Panc1 (cell line): ENCODE data around the gene PKD1. TPM values are rescaled to one million over a fixed set of nuclear protein-coding genes. Genes with fewer than 3 reads are reported as not detected.
"Not testable (repeated sequence)": the region's sequence is repeated elsewhere in the genome, so short reads cannot be mapped to it uniquely, and the experiment has no call there.

Experiments
- ATAC-seq: fragments of 200-7000 bp; cut with Tn5 transposase; 2 replicates; pipeline ENCODE4 v1.9.1; 2020; ENCODE audit warnings: mild to moderate bottlenecking, moderate library complexity
- BruUV-seq: library from RNA; stranded (reverse); fragments of 400-500 nt; replicated peaks from 2 replicates; lab custom pipeline; 2021; lab: Mats Ljungman, UMichigan
- CTCF ChIA-PET: fragments of 300-600 bp; sonication (Branson Sonifier 250); formaldehyde crosslinking; loops from one replicate; lab custom pipeline; 2022; ENCODE audit warnings: antibody characterized with exemption; lab: Charles Lee
- POLR2A ChIA-PET: fragments of 300-600 bp; sonication (Branson Sonifier 250); formaldehyde crosslinking; loops from one replicate; lab custom pipeline; 2022; ENCODE audit warnings: antibody characterized with exemption; lab: Charles Lee
- DNase-seq: peaks from one replicate; pipeline ENCODE4 v3.0.0-alpha.2; 2010; ENCODE audit warnings: low read depth, low spot score
- H3K27ac ChIP-seq: 2 replicates; pipeline ENCODE4 v1.5.1; 2011; ENCODE audit warnings: mild to moderate bottlenecking, low read length, inconsistent platforms
- H3K27me3 ChIP-seq: fragments of 200-500 bp; sonication (Bioruptor generic); 2 replicates; pipeline ENCODE4 v1.6.0; 2014; ENCODE audit warnings: low read length, inconsistent platforms; ENCODE audit not compliant: control insufficient read depth, insufficient read depth
- H3K36me3 ChIP-seq: fragments of 200-500 bp; sonication (Bioruptor generic); 2 replicates; pipeline ENCODE4 v1.5.1; 2014; ENCODE audit warnings: inconsistent platforms, mild to moderate bottlenecking, low read length, moderate library complexity; ENCODE audit not compliant: control insufficient read depth, insufficient read depth
- H3K4me1 ChIP-seq: 2 replicates; pipeline ENCODE4 v1.5.1; 2011; ENCODE audit warnings: inconsistent platforms, mild to moderate bottlenecking, low read length, moderate library complexity; ENCODE audit not compliant: control insufficient read depth, insufficient read depth
- H3K4me3 ChIP-seq, 2 experiments: 2 replicates each; pipeline ENCODE4 v1.5.1; 2011 to 2012; ENCODE audit warnings: low read depth in 2 of 2, low read length in 2 of 2, mild to moderate bottlenecking in 2 of 2, inconsistent platforms in 1 of 2, moderate library complexity in 1 of 2
- H3K9me3 ChIP-seq: fragments of 200-500 bp; sonication (Bioruptor generic); 2 replicates; pipeline ENCODE4 v1.5.1; 2014; ENCODE audit warnings: low read depth, mild to moderate bottlenecking, inconsistent platforms, low read length, moderate library complexity; ENCODE audit not compliant: control insufficient read depth, insufficient read depth
- POLR2AphosphoS5 ChIP-seq: IDR thresholded peaks from 2 replicates; pipeline ENCODE4 v1.6.1; 2012; ENCODE audit warnings: mild to moderate bottlenecking, low read depth, low read length, moderate library complexity
- SIN3A ChIP-seq: IDR thresholded peaks from 2 replicates; pipeline ENCODE4 v1.6.1; 2012; ENCODE audit warnings: low read depth, mild to moderate bottlenecking, low read length, moderate library complexity, borderline replicate concordance; ENCODE audit not compliant: insufficient read depth
- TCF7L2 ChIP-seq: IDR thresholded peaks from 2 replicates; pipeline ENCODE4 v1.6.1; 2011; ENCODE audit warnings: mild to moderate bottlenecking, low read depth, low read length, inconsistent platforms
- in situ Hi-C: cut with HindIII; loops from 2 replicates; pipeline ENCODE4 v1.10.0; 2016; ENCODE audit warnings: low sequenced_read_pairs, low pct_unique_long_range_greater_than_20kb
- intact Hi-C: fragments of 100-400 bp; cut with micrococcal nuclease; formaldehyde crosslinking; loops from one replicate; pipeline ENCODE4 v1.10.0; 2022; ENCODE audit not compliant: unreplicated experiment
- total RNA-seq: library from RNA; stranded (reverse); gene quantifications from one replicate; pipeline ENCODE4 v1.2.1, GENCODE V29; 2021; ENCODE audit not compliant: unreplicated experiment
- TF ChIP-seq, protein P1 (sequence below), 2 experiments: IDR thresholded peaks; 2 replicates each; pipeline ENCODE4 v1.6.1; 2011 to 2012; ENCODE audit warnings: low read depth in 2 of 2, control low read depth in 1 of 2, low read length in 1 of 2, mild to moderate bottlenecking in 1 of 2, moderate library complexity in 1 of 2; ENCODE audit not compliant: insufficient read depth in 1 of 2
- TF ChIP-seq, protein P2 (sequence below): fragments of 450-650 bp; IDR thresholded peaks from 2 replicates; pipeline ENCODE4 v1.5.1; 2017; ENCODE audit warnings: mild to moderate bottlenecking

Gene PKD1
- total RNA-seq, 1 experiment from 2014 or later, result 279 TPM

DNA sequence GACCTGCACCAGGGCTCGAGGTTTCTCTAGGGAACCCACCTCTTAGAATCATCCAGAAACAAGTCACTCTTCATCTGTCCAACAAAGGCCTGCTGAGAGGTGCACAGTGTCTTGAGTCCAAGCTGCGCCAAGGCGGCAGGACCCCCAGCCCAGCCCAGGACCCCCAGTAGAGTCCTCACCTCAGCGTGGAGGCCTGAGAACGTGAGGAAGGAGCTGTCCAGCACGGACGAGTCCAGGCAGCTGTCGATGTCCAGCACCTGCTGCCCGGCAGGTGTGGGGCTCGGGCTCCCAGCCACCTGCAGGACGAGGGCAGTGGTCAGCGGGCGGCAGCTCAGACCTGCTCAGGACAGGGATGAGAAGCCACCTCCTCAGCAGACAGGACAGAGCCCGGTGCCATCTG, 38.0 kb downstream of the PKD1 start:
- DNase-seq, BruUV-seq, POLR2A ChIA-PET, H3K4me3 ChIP-seq, H3K4me1 ChIP-seq, H3K27me3 ChIP-seq, intact Hi-C loops, in situ Hi-C loops, CTCF ChIA-PET, H3K9me3 ChIP-seq, H3K27ac ChIP-seq, ATAC-seq, H3K36me3 ChIP-seq: not testable (repeated sequence)

DNA sequence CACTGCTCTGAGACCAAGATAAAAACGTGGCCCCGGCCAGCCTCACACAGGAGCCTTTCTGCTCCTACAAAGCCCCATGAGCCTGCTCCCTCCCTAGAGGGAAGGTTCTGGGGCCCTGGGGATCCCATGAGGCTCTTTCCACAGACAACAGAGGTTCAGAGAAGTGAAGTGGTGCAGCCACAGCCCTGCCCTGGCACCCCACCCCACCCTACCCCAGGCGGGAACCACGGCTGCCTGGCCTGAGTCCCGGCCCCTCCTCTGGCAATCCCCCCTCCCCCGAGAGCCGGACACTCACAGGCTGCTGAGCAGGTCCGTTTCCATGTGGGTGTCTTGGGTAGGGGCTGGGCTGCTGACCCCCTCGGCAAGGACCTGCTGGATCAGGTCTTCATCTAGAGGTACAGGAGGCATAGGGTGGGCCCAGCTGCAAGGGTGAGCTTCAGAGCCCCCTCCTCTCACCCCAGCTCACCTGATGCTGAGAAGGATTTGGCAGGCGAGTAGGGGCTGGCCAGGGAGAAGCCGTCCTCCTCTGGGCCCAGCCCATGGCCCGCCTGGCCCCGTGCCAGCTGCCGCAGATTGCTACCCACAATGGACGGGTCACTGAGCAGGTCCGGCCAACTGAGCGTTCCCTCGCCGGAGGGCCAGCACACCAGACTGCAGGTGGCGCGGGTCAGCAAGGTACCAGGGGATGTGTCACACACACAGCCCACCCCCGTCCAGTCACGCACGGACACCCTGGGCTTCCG, 38.7 kb downstream of the PKD1 start:
- ChIA-PET POLR2A (no interaction called here), CTCF (no interaction called here)
- Histone ChIP-seq H3K27me3 (no peaks in the 10 kb centered on the region), H3K9me3 (no peaks in the 10 kb centered on the region), H3K27ac (no peak overlapping the region), H3K4me3 (no peak overlapping the region), H3K36me3 (peaks cover 4% of the 10 kb centered on the region; the same call in 1 of the 2 replicates), H3K4me1 (no peaks in the 10 kb centered on the region)
- DNase-seq (no peak), ATAC-seq (no peak)
- intact Hi-C loops (no loop called here), in situ Hi-C loops (no loop called here)
- no peak for TF ChIP-seq POLR2AphosphoS5
- no peak for TF ChIP-seq SIN3A
- TF ChIP-seq, protein P1, sequence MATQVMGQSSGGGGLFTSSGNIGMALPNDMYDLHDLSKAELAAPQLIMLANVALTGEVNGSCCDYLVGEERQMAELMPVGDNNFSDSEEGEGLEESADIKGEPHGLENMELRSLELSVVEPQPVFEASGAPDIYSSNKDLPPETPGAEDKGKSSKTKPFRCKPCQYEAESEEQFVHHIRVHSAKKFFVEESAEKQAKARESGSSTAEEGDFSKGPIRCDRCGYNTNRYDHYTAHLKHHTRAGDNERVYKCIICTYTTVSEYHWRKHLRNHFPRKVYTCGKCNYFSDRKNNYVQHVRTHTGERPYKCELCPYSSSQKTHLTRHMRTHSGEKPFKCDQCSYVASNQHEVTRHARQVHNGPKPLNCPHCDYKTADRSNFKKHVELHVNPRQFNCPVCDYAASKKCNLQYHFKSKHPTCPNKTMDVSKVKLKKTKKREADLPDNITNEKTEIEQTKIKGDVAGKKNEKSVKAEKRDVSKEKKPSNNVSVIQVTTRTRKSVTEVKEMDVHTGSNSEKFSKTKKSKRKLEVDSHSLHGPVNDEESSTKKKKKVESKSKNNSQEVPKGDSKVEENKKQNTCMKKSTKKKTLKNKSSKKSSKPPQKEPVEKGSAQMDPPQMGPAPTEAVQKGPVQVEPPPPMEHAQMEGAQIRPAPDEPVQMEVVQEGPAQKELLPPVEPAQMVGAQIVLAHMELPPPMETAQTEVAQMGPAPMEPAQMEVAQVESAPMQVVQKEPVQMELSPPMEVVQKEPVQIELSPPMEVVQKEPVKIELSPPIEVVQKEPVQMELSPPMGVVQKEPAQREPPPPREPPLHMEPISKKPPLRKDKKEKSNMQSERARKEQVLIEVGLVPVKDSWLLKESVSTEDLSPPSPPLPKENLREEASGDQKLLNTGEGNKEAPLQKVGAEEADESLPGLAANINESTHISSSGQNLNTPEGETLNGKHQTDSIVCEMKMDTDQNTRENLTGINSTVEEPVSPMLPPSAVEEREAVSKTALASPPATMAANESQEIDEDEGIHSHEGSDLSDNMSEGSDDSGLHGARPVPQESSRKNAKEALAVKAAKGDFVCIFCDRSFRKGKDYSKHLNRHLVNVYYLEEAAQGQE (IDR thresholded peaks at IDR 0.05; ENCODE audit: insufficient read depth in 1 of 2, low read depth in 2 of 2, low read length in 1 of 2), result no peak
- no peak for TF ChIP-seq TCF7L2
- TF ChIP-seq, protein P2, sequence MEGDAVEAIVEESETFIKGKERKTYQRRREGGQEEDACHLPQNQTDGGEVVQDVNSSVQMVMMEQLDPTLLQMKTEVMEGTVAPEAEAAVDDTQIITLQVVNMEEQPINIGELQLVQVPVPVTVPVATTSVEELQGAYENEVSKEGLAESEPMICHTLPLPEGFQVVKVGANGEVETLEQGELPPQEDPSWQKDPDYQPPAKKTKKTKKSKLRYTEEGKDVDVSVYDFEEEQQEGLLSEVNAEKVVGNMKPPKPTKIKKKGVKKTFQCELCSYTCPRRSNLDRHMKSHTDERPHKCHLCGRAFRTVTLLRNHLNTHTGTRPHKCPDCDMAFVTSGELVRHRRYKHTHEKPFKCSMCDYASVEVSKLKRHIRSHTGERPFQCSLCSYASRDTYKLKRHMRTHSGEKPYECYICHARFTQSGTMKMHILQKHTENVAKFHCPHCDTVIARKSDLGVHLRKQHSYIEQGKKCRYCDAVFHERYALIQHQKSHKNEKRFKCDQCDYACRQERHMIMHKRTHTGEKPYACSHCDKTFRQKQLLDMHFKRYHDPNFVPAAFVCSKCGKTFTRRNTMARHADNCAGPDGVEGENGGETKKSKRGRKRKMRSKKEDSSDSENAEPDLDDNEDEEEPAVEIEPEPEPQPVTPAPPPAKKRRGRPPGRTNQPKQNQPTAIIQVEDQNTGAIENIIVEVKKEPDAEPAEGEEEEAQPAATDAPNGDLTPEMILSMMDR, result no peak
- BruUV-seq, result no TSS peak

DNA sequence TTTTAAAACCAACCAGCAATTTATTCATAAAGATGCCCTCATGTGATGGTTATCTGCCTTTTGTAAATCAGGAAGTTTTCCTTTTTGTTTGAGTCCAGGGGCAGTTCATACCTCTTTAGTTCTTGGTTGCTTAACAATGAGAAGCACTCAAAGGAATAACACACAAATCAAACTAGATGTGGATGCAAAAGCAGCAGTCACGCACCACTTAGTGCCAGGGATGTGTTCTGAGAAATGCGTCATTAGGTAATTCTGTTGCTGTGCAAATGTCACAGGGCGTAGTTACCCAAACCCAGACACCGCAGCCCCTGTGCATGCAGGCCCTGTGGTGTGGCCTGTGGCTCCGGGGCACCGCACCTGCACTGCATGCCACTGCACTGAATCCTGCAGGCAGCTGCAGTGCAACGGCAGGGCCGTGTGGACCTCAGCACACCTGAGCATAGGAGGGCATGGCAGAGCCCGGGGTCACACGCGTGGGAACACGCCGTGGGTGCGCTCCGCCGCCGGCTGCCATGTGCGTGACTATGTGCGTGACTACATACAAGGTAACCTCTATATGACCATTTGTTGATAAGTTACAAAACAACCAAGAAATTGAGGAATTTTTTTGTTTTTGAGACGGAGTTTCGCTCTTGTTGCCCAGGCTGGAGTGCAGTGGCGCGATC, 39.6 kb downstream of the PKD1 start:
- TF ChIP-seq TCF7L2 (no peak), SIN3A (no peak), POLR2AphosphoS5 (no peak)
- TF ChIP-seq, protein P2, result no peak
- TF ChIP-seq, protein P1 (IDR thresholded peaks at IDR 0.05; ENCODE audit: insufficient read depth in 1 of 2, low read depth in 2 of 2, low read length in 1 of 2), result no peak
- no peaks in the 10 kb centered on the region for H3K9me3 ChIP-seq
- intact Hi-C loops, result no loop called here
- no peak overlapping the region for H3K27ac ChIP-seq
- H3K4me3 ChIP-seq, result no peak overlapping the region
- H3K36me3 ChIP-seq, result peaks cover 4% of the 10 kb centered on the region; the same call in 1 of the 2 replicates
- DNase-seq (no peak), ATAC-seq (no peak)
- no TSS peak for BruUV-seq
- H3K4me1 ChIP-seq, result no peaks in the 10 kb centered on the region
- in situ Hi-C loops, result no loop called here
- ChIA-PET POLR2A (no interaction called here), CTCF (no interaction called here)
- no peaks in the 10 kb centered on the region for H3K27me3 ChIP-seq
